Measurements from ENCODE around the gene FANCC. TPM values are rescaled to one million over a fixed set of nuclear protein-coding genes. Genes with fewer than 3 reads are reported as not detected.
"Not testable (repeated sequence)": the region's sequence is repeated elsewhere in the genome, so short reads cannot be mapped to it uniquely, and the experiment has no call there.

The FANCC gene
- total RNA-seq, 1 donor, result 15.9 TPM

GRCh38 chr9:95226921-95227320 is 90.6 kb downstream of the FANCC start:
- no peak overlapping the region for H3K4me3 ChIP-seq (ENCODE audit: low read depth, low read length)
- TF ChIP-seq CTCF (IDR thresholded peaks at IDR 0.05; ENCODE audit: insufficient read depth, low read length), result no peak
- DNase-seq (ENCODE audit: low read depth), result no peak

GRCh38 chr9:95225726-95226106 is 91.8 kb downstream of the FANCC start:
- no peak overlapping the region for H3K4me3 ChIP-seq (ENCODE audit: low read depth, low read length)
- DNase-seq (ENCODE audit: low read depth), result no peak
- TF ChIP-seq CTCF (IDR thresholded peaks at IDR 0.05; ENCODE audit: insufficient read depth, low read length), result no peak

DNA sequence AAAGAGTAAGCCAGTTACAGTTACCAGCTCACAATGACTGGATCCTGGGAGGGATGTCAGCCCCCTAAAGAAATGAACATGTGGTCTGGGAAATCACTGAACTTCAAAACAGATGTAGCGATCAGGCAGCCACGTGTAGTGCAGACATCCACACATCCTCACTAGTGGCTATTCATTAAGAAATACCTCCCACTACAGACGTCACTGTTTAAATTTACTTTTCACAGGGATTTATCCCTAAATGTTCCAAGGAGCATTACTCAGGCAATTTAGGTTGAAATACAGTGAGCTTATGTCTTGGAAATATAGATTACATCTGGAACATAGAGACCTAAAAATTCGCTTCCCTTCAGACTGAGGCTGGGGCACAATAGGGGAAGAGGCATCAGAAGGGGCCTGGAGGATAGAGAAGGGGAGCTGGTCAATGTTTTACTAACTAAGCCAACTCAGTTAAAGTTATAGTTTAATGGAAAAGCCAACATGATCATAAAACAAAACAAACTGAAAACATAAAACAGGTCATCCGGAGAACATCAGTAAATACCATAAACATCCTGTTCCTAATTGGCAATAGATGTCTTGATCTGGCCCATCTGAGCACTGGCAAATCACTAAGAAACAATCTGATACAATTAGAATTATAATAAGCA is 92.3 kb downstream of the FANCC start:
- no peak for TF ChIP-seq CTCF (IDR thresholded peaks at IDR 0.05; ENCODE audit: insufficient read depth, low read length)
- peak; percentile 14 for DNase-seq (ENCODE audit: low read depth)
- H3K4me3 ChIP-seq (ENCODE audit: low read depth, low read length), result no peak overlapping the region

- no peak for TF ChIP-seq CTCF (IDR thresholded peaks at IDR 0.05; ENCODE audit: insufficient read depth, low read length)
- peak; percentile 57 for DNase-seq (ENCODE audit: low read depth)
- no peak overlapping the region for H3K4me3 ChIP-seq (ENCODE audit: low read depth, low read length)
These were observed 93.0 kb downstream of the FANCC start for GRCh38 chr9:95224376-95225019.

GRCh38 chr9:95220352-95220751 is 97.2 kb downstream of the FANCC start:
- DNase-seq (ENCODE audit: low read depth); H3K4me3 ChIP-seq (ENCODE audit: low read depth, low read length): not testable (repeated sequence)

DNA sequence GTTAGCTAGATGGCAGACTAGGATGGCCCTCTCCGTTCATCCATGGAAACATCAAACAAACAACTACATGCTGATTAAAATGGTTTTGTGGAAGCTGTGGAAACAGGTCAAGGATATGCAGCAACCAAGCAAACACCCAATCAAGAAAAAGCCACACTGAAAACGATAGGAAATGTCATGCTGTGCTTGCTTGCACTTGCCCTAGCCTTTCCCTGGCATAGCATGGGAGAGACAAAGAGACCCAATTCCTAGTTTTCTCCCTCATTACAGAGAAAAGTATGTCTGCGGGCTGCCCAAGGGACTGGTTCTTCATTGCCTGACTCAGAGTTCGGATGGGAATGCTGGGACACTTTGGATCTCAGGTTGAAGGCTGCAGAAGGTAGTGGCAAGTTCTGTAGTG is 98.7 kb downstream of the FANCC start:
- no peak overlapping the region for H3K4me3 ChIP-seq (ENCODE audit: low read depth, low read length)
- no peak for DNase-seq (ENCODE audit: low read depth)
- no peak for TF ChIP-seq CTCF (IDR thresholded peaks at IDR 0.05; ENCODE audit: insufficient read depth, low read length)

GRCh38 chr9:95217936-95218335 is 99.6 kb downstream of the FANCC start:
- no peak overlapping the region for H3K4me3 ChIP-seq (ENCODE audit: low read depth, low read length)
- DNase-seq (ENCODE audit: low read depth), result no peak
- TF ChIP-seq CTCF (IDR thresholded peaks at IDR 0.05; ENCODE audit: insufficient read depth, low read length), result no peak
